HG03135 (cell line): ENCODE measurements around the gene ADGRD1.
"Not testable (repeated sequence)": the region's sequence is repeated elsewhere in the genome, so short reads cannot be mapped to it uniquely, and the experiment has no call there.

Experiments
- ATAC-seq: cut with Tn5 transposase; IDR thresholded peaks from one replicate; pipeline ENCODE4 v1.9.1; 2021; ENCODE audit warnings: mild to moderate bottlenecking, moderate library complexity; ENCODE audit not compliant: unreplicated experiment

Gene ADGRD1

DNA sequence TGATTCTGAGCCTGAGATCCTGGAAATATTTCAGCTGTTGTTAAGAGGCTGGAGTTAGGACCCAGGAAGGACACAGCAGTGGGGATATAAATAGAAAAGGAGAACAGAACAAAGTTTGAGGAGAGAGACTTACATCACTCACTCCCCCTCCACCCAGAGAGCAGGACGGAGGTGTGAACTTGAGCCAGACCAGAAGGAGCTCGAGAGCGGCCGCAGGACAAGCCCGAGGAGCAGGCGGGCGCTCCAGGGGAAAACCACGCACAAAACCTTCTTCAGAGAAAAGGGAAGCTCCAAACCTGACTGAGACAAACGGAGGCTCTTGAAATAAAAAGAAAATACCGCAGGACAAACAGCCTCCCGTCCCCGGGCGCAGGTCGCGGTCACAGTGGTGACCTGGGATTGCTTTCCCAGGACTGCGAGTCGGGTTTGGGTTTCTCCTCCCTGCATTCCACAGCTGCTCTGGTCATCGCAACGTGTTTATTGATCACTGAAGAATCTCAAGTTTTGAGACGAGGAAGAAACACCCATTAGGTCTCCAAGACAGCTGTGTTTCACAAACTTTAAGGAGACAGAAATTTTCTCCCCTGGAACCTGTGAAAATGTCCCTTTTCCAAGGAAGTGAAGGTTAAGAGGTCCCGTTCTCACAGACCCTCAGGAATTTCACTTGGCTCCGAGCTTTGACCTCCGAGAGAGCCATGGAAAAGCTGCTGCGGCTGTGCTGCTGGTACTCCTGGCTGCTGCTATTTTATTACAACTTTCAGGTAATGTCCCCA is at the start of gene ADGRD1:
TSS of gene ADGRD1 (plus strand) at position 137 of the 773 bp plus-strand sequence. CDS start at position 696, 559 bp downstream.
- no peak for ATAC-seq

GRCh38 chr12:130904064-130904463 is 49.6 kb upstream of the ADGRD1 start:
- ATAC-seq = no peak

DNA sequence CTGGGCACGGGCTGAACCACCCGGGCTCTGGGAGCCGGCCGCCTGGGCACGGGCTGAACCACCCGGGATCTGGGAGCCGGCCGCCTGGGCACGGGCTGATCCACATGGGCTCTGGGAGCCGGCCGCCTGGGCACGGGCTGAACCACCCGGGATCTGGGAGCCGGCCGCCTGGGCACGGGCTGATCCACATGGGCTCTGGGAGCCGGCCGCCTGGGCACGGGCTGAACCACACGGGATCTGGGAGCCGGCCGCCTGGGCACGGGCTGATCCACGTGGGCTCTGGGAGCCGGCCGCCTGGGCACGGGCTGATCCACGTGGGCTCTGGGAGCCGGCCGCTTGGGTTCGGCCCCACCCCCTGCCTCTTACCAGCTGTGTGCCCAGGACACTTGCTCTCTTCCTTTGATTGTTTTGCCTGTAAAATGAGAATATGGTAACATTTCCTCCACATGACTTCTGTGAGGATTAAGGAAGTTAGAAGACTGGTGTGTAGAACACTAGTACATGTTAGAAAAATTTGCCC is 48.7 kb upstream of the ADGRD1 start:
- not testable (repeated sequence) for ATAC-seq

GRCh38 chr12:130909111-130909510 is 44.6 kb upstream of the ADGRD1 start:
- ATAC-seq = no peak

GRCh38 chr12:130911193-130911592 is 42.5 kb upstream of the ADGRD1 start:
- no peak for ATAC-seq

DNA sequence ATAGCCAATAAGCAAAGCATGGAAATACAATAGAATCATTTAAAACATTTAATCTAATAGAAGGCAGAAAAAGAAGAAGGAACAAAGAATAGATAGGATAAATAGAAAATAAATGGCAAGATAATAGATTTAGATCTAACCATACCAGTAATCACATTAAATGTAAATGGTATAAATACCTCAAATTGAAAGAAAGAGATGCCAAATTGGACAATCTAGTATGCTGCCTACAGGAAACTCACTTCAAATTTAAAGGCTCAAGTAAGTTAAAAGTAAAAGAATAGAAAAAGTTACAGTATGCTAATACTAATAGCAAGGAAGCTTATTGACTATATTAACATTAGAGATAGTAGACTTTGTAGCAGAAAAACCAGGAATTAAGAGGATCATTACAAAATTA is 41.8 kb upstream of the ADGRD1 start:
- ATAC-seq = no peak

GRCh38 chr12:130916241-130916911 is 37.3 kb upstream of the ADGRD1 start:
- no peak for ATAC-seq

- ATAC-seq = no peak
These were observed 36.1 kb upstream of the ADGRD1 start for GRCh38 chr12:130917607-130918006.

DNA sequence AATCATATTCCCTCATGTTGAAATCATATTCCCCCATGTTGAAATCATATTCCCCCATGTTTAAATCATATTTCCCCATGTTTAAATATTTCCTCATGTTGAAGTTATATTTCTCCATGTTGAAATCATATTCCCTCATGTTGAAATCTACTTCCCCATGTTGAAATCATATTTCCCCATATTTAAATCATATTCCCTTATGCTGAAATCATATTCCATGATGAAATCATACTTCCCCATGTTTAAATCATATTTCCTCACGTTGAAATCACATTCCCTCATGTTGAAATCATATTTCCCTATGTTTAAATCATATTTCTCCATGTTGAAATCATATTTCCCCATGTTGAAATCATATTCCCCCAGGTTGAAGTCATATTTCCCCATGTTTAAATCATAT is 34.6 kb upstream of the ADGRD1 start:
- ATAC-seq = no peak

GRCh38 chr12:130920119-130920703 is 33.5 kb upstream of the ADGRD1 start:
- no peak for ATAC-seq

GRCh38 chr12:130920723-130921381 is 32.9 kb upstream of the ADGRD1 start:
- no peak for ATAC-seq

DNA sequence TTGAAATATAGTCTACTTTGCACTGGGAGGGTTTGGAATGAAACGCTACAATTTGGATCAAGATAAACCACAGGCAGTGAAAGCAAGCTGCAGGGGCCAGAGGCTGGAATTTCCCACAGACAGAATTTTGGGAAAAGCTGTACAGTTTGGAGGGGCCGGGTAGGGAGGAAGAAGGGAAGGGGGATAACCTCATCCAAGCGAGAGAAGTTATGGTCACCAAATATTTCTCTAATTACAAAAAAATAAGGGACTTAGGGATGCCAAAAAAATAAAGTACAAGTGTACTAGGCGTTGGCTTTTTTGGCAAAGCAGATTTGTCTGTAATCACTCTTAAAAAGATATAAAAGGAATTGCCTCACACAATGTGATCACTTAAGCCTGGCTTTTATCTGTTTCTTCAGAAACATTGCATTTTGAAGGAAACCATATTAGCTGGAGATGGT is 31.2 kb upstream of the ADGRD1 start:
- ATAC-seq = no peak

DNA sequence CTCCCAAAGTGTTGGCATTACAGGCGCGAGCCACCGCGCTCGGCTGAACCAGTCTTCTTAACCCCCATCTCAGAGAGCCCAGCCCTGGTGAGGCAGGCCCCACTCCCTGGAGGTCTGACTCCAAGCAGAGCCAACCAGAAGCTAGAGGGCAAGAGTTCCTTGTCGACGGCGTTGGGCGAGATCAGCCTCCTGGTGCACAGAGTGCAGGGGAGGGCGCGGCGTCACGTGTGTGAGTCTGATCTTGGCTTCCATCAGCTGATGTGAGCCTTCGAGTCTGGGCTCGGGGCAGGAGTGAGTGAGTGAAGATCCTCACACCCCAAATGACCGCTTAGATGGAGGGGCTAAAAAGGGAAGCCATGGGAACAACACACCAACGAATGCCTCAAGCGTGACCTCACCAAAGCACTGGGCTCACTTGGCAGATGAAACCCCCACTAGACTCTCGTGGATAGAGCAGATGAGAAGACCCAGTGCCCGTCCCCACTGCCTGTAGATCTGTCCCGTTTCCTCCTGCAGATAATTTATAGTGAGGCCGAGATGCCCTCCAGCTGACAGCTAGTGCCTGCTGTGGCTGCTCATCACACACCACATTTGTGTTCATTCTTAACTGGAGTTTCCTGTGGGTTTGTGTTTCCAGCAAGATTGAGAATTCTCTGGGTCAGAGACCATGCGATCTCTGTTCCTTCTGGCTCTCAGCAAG is 28.6 kb upstream of the ADGRD1 start:
- no peak for ATAC-seq

- ATAC-seq = no peak
These were observed 28.1 kb upstream of the ADGRD1 start for GRCh38 chr12:130925666-130926015.

- no peak for ATAC-seq
These were observed 24.3 kb upstream of the ADGRD1 start for GRCh38 chr12:130929363-130929762.

GRCh38 chr12:130932061-130932930 is 21.4 kb upstream of the ADGRD1 start:
- ATAC-seq = no peak

DNA sequence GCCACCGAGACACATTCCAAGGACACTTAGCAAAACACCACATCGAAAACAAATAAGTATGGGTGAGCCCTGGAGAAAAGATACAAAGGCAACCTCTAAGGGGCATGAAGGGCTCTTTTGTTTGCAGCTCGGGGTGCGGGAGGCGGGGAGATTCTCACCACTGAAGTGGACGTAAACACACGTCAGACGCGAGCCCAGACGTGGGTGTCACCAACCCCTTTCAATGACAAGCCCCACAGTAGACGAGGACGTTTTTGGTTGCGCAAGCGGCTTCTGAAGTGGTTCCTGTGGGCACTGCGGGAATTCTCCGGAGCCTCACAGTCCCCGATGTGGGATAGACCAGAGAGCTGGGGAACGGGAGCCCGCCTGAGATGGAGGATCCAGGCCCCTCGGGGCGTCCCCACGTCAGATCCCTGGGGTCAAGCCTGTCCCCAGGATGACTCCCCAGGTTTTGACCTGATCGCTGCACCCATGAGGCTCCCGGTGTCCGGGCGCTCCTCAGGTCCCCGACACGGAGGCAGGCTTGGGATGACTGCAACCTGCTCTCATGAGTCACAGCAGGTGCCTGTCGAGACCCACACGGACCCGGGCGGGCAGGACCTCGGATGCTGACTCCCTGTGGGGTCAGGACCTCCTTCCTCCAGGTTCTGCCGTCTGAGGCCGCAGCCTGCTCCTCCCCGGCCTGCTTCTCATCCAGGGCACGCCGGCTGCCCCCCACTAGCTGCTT is 20.3 kb upstream of the ADGRD1 start:
- ATAC-seq = no peak

- no peak for ATAC-seq
These were observed 19.0 kb upstream of the ADGRD1 start for GRCh38 chr12:130934753-130935152.

GRCh38 chr12:130936561-130936960 is 17.1 kb upstream of the ADGRD1 start:
- no peak for ATAC-seq
